HG03103 (cell line): ENCODE results near the gene RABL6.
A peak's percentile ranks its signal among the peaks of the same experiment; 100 is the strongest.
"Not testable (repeated sequence)": the region's sequence is repeated elsewhere in the genome, so short reads cannot be mapped to it uniquely, and the experiment has no call there.

ENCODE experiments used
- ATAC-seq: cut with Tn5 transposase; IDR thresholded peaks from one replicate; pipeline ENCODE4 v1.9.1; 2021; ENCODE audit warnings: low read depth; ENCODE audit not compliant: unreplicated experiment

The RABL6 gene

GRCh38 chr9:136807281-136808074 is at the start of gene RABL6:
Gene RABL6, plus strand, starts transcription at chr9:136807948. Its CDS starts 249 bp downstream, at chr9:136808197.
- peak; percentile 61 for ATAC-seq

- ATAC-seq: no peak
Measured at GRCh38 chr9:136759001-136759400, 48.7 kb upstream of the RABL6 start.

- no peak for ATAC-seq
Measured at GRCh38 chr9:136759436-136760325, 48.1 kb upstream of the RABL6 start.

- no peak for ATAC-seq
Measured at GRCh38 chr9:136760424-136760823, 47.3 kb upstream of the RABL6 start.

GRCh38 chr9:136760834-136761544 is 46.8 kb upstream of the RABL6 start:
- ATAC-seq: not testable (repeated sequence)

GRCh38 chr9:136761545-136761981 is 46.2 kb upstream of the RABL6 start:
- ATAC-seq: no peak

- ATAC-seq: no peak
Measured at GRCh38 chr9:136762221-136762691, 45.5 kb upstream of the RABL6 start.

GRCh38 chr9:136762915-136763648 is 44.7 kb upstream of the RABL6 start:
- ATAC-seq: no peak

GRCh38 chr9:136763649-136764035 is 44.1 kb upstream of the RABL6 start:
- ATAC-seq: no peak

- ATAC-seq: no peak
Measured at GRCh38 chr9:136764301-136764891, 43.4 kb upstream of the RABL6 start, which contains the start of gene LCN15. Gene LCN15, minus strand, starts transcription at chr9:136764518. Its CDS starts 30 bp downstream, at chr9:136764488.

- ATAC-seq: no peak
Measured at GRCh38 chr9:136765041-136765440, 42.7 kb upstream of the RABL6 start.

- not testable (repeated sequence) for ATAC-seq
Measured at GRCh38 chr9:136765745-136766409, 41.9 kb upstream of the RABL6 start.

- not testable (repeated sequence) for ATAC-seq
Measured at GRCh38 chr9:136766410-136767120, 41.2 kb upstream of the RABL6 start.

GRCh38 chr9:136769710-136770191 is 38.0 kb upstream of the RABL6 start:
- no peak for ATAC-seq

GRCh38 chr9:136771907-136772415 is 35.8 kb upstream of the RABL6 start:
- no peak for ATAC-seq

GRCh38 chr9:136773386-136774044 is 34.2 kb upstream of the RABL6 start:
- ATAC-seq: no peak

- no peak for ATAC-seq
Measured at GRCh38 chr9:136774416-136775045, 33.2 kb upstream of the RABL6 start.
